ENCODE measurements around the gene ACKR3. TPM values are rescaled to one million over a fixed set of nuclear protein-coding genes. Genes with fewer than 3 reads are reported as not detected.

ACKR3 gene
- total RNA-seq, 1 experiment from 2014 or later: 19.6 TPM

DNA sequence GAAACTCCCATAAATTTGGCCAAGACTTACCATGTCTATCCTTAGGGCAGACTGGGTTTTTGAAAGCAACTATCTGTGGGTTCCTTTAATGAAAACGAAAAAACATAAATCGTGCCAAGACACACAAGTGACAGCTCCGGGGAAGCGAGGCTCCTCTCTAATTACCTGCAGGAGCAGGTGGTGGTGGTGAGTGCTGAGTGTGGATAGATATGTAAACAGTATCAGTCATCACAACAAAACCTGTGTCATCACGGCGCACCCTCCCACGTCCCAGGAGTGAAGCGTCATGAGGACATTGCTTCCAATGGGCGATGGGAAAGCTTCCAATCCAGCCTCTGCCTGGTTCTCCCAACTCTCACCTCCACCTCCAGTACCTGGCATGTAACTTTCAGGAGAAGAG lies 31.3 kb downstream of the ACKR3 start:
- Histone ChIP-seq H3K4me2 (no peak overlapping the region), H3K4me3 (no peak overlapping the region), H3K27ac (no peak overlapping the region), H3F3A (ENCODE audit: insufficient read depth, low read depth) (no peaks in the 10 kb centered on the region), H3K9me3 (ENCODE audit: insufficient read depth, low read depth) (no peaks in the 10 kb centered on the region), H4K20me1 (ENCODE audit: insufficient read depth) (no peaks in the 10 kb centered on the region), H3K36me3 (ENCODE audit: low read depth) (no peaks in the 10 kb centered on the region), H3K4me1 (replicated peaks; ENCODE audit: insufficient read depth) (no peaks in the 10 kb centered on the region), H3K27me3 (ENCODE audit: insufficient read depth, low read depth) (peaks cover 38% of the 10 kb centered on the region), H3K79me2 (ENCODE audit: low read depth) (no peaks in the 10 kb centered on the region), H3K9me2 (ENCODE audit: insufficient read depth) (no peaks in the 10 kb centered on the region), H2AFZ (no peak overlapping the region)
- intact Hi-C loops (cut with micrococcal nuclease; ENCODE audit: unreplicated experiment): no loop called here
- no TSS peak for BruUV-seq (replicated peaks)
- ChIA-PET POLR2A (ENCODE audit: unreplicated experiment) (interaction anchor here (0.6 kb wide), 1 partner anchor 1916 kb away, joined by 3 read pairs; no protein-coding TSS in a partner anchor), CTCF (no interaction called here)
- no peak for DNase-seq
- TF ChIP-seq EZH2 (IDR thresholded peaks at IDR 0.05; ENCODE audit: low read depth): no peak
- TF ChIP-seq, protein P1, sequence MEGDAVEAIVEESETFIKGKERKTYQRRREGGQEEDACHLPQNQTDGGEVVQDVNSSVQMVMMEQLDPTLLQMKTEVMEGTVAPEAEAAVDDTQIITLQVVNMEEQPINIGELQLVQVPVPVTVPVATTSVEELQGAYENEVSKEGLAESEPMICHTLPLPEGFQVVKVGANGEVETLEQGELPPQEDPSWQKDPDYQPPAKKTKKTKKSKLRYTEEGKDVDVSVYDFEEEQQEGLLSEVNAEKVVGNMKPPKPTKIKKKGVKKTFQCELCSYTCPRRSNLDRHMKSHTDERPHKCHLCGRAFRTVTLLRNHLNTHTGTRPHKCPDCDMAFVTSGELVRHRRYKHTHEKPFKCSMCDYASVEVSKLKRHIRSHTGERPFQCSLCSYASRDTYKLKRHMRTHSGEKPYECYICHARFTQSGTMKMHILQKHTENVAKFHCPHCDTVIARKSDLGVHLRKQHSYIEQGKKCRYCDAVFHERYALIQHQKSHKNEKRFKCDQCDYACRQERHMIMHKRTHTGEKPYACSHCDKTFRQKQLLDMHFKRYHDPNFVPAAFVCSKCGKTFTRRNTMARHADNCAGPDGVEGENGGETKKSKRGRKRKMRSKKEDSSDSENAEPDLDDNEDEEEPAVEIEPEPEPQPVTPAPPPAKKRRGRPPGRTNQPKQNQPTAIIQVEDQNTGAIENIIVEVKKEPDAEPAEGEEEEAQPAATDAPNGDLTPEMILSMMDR (conservative IDR thresholded peaks at IDR 0.05): no peak

- BruUV-seq (replicated peaks): no TSS peak
- intact Hi-C loops (cut with micrococcal nuclease; ENCODE audit: unreplicated experiment): no loop called here
- Histone ChIP-seq H3K4me2 (no peak overlapping the region), H3K27ac (no peak overlapping the region), H4K20me1 (ENCODE audit: insufficient read depth) (no peaks in the 10 kb centered on the region), H3K4me1 (replicated peaks; ENCODE audit: insufficient read depth) (no peaks in the 10 kb centered on the region), H3K36me3 (ENCODE audit: low read depth) (no peaks in the 10 kb centered on the region), H3K27me3 (ENCODE audit: insufficient read depth, low read depth) (peaks cover 45% of the 10 kb centered on the region), H3K9me2 (ENCODE audit: insufficient read depth) (no peaks in the 10 kb centered on the region), H3K79me2 (ENCODE audit: low read depth) (no peaks in the 10 kb centered on the region), H3K4me3 (no peak overlapping the region), H3K9me3 (ENCODE audit: insufficient read depth, low read depth) (no peaks in the 10 kb centered on the region), H2AFZ (no peak overlapping the region), H3F3A (ENCODE audit: insufficient read depth, low read depth) (no peaks in the 10 kb centered on the region)
- CTCF ChIA-PET: no interaction called here
- TF ChIP-seq, protein P1 (conservative IDR thresholded peaks at IDR 0.05): no peak
- TF ChIP-seq EZH2 (IDR thresholded peaks at IDR 0.05; ENCODE audit: low read depth): no peak
- POLR2A ChIA-PET (ENCODE audit: unreplicated experiment): interaction anchor here (0.6 kb wide), 1 partner anchor 1917 kb away, joined by 3 read pairs; no protein-coding TSS in a partner anchor
- no peak for DNase-seq
These were observed 31.9 kb downstream of the ACKR3 start for GRCh38 chr2:236601316-236602202.

GRCh38 chr2:236602678-236603077 lies 33.1 kb downstream of the ACKR3 start:
- TF ChIP-seq, protein P1 (conservative IDR thresholded peaks at IDR 0.05): no peak
- no peak for TF ChIP-seq EZH2 (IDR thresholded peaks at IDR 0.05; ENCODE audit: low read depth)
- Histone ChIP-seq H3K9me2 (ENCODE audit: insufficient read depth) (no peaks in the 10 kb centered on the region), H3K79me2 (ENCODE audit: low read depth) (no peaks in the 10 kb centered on the region), H3K4me2 (no peak overlapping the region), H3K27ac (no peak overlapping the region), H3K4me3 (no peak overlapping the region), H3F3A (ENCODE audit: insufficient read depth, low read depth) (no peaks in the 10 kb centered on the region), H3K4me1 (replicated peaks; ENCODE audit: insufficient read depth) (peaks cover 4% of the 10 kb centered on the region; the same call in 1 of the 2 replicates), H3K9me3 (ENCODE audit: insufficient read depth, low read depth) (no peaks in the 10 kb centered on the region), H4K20me1 (ENCODE audit: insufficient read depth) (no peaks in the 10 kb centered on the region), H2AFZ (no peak overlapping the region), H3K27me3 (ENCODE audit: insufficient read depth, low read depth) (peaks cover 45% of the 10 kb centered on the region), H3K36me3 (ENCODE audit: low read depth) (no peaks in the 10 kb centered on the region)
- intact Hi-C loops (cut with micrococcal nuclease; ENCODE audit: unreplicated experiment): no loop called here
- no TSS peak for BruUV-seq (replicated peaks)
- ChIA-PET POLR2A (ENCODE audit: unreplicated experiment) (no interaction called here), CTCF (no interaction called here)
- no peak for DNase-seq
